HepG2 (cell line): ENCODE results near the gene SMARCA4. TPM values are rescaled to one million over a fixed set of nuclear protein-coding genes. Genes with fewer than 3 reads are reported as not detected.

Source experiments
- ATAC-seq: fragments of 200-7000 bp; cut with Tn5 transposase; 3 replicates; pipeline ENCODE4 v1.9.1; 2020; ENCODE audit warnings: mild to moderate bottlenecking, moderate library complexity
- BruUV-seq: library from RNA; stranded (reverse); fragments of 400-500 nt; replicated peaks from 2 replicates; lab custom pipeline; 2021; lab: Mats Ljungman, UMichigan
- CTCF ChIA-PET: fragments of 300-600 bp; formaldehyde crosslinking; extraction: SDS; loops from one replicate; lab custom pipeline; 2021; ENCODE audit warnings: low total read pairs, inconsistent platforms, low intra/inter-chr PET ratio; lab: Yijun Ruan, JAX
- POLR2A ChIA-PET: fragments of 350-600 bp; sonication (Branson Sonifier 250); formaldehyde crosslinking; loops from one replicate; lab custom pipeline; 2020; ENCODE audit warnings: antibody characterized with exemption, inconsistent platforms; lab: Yijun Ruan, JAX
- DNase-seq: peaks from one replicate; pipeline ENCODE4 v3.0.0-alpha.2; 2015; ENCODE audit warnings: low spot score
- FAIRE-seq: peaks from 3 replicates; lab custom pipeline; 2011; peaks lifted over from hg19 to GRCh38; lab: Jason Lieb, UNC
- H2AFZ ChIP-seq: one replicate; pipeline ENCODE4 v1.6.1; 2011; ENCODE audit warnings: low read length, inconsistent platforms
- H3K27ac ChIP-seq: fragments of 300-600 bp; 3 replicates; pipeline ENCODE4 v1.8.0; 2011; ENCODE audit warnings: mixed run types, mild to moderate bottlenecking, mixed read lengths, low read length, inconsistent platforms; ENCODE audit not compliant: insufficient read depth; ENCODE audit errors: extremely low read length
- H3K27me3 ChIP-seq, 2 experiments: fragments of 200-600 bp in 1 of 2; 2 replicates in 1 of 2; 3 replicates in 1 of 2; pipeline versions ENCODE4 v1.6.0 to v1.8.0; 2011; ENCODE audit warnings: low read length in 2 of 2, mild to moderate bottlenecking in 2 of 2, moderate library complexity in 2 of 2, inconsistent platforms in 1 of 2; ENCODE audit not compliant: insufficient read depth in 2 of 2, control insufficient read depth in 1 of 2
- H3K36me3 ChIP-seq, 2 experiments: fragments of 200-600 bp in 1 of 2; replicated peaks in 1 of 2; 2 replicates in 1 of 2; 3 replicates in 1 of 2; pipeline versions ENCODE4 v1.5.1 to v1.8.0; 2011; ENCODE audit warnings: low read length in 2 of 2, inconsistent platforms in 1 of 2; ENCODE audit not compliant: insufficient read depth in 2 of 2, control insufficient read depth in 1 of 2
- H3K4me1 ChIP-seq: 2 replicates; pipeline ENCODE4 v1.5.1; 2012; ENCODE audit warnings: low read length, inconsistent platforms; ENCODE audit not compliant: insufficient read depth
- H3K4me2 ChIP-seq: 2 replicates; pipeline ENCODE4 v1.6.0; 2011; ENCODE audit warnings: low read depth, low read length, inconsistent platforms
- H3K4me3 ChIP-seq, 3 experiments: fragments of 200-600 bp in 1 of 3; sonication (generic), shearing (Covaris generic) in 1 of 3; replicated peaks in 1 of 3; 2 replicates each; pipeline ENCODE4 v1.5.1; 2011 to 2016; ENCODE audit warnings: low read length in 3 of 3, inconsistent platforms in 2 of 3, low read depth in 2 of 3, mild to moderate bottlenecking in 2 of 3, control low read depth in 1 of 3, mixed read lengths in 1 of 3; ENCODE audit not compliant: insufficient read depth in 1 of 3
- H3K79me2 ChIP-seq: one replicate; pipeline ENCODE4 v1.6.1; 2011; ENCODE audit warnings: low read length, inconsistent platforms; ENCODE audit not compliant: insufficient read depth
- H3K9ac ChIP-seq: 2 replicates; pipeline ENCODE4 v1.6.0; 2011; ENCODE audit warnings: mild to moderate bottlenecking, low read depth, low read length, inconsistent platforms; ENCODE audit not compliant: insufficient read depth
- H3K9me3 ChIP-seq: 2 replicates; pipeline ENCODE4 v1.5.1; 2012; ENCODE audit warnings: mild to moderate bottlenecking, low read length
- H4K20me1 ChIP-seq: 2 replicates; pipeline ENCODE4 v1.6.0; 2011; ENCODE audit warnings: inconsistent platforms, mild to moderate bottlenecking, low read length, moderate library complexity; ENCODE audit not compliant: insufficient read depth
- ATF5 ChIP-seq: sonication (generic); formaldehyde crosslinking; IDR thresholded peaks from 2 replicates; pipeline ENCODE4 v1.4.0; 2020; ENCODE audit warnings: mild to moderate bottlenecking, low read depth, missing genetic modification reagents
- ZBTB26 ChIP-seq: IDR thresholded peaks from 2 replicates; pipeline ENCODE4 v1.6.1; 2016; ENCODE audit warnings: missing compliant biosample characterization, missing genetic modification reagents, borderline replicate concordance
- ZNF672 ChIP-seq: sonication (generic); formaldehyde crosslinking; IDR thresholded peaks from 2 replicates; pipeline ENCODE4 v1.8.1; 2022; ENCODE audit warnings: missing genetic modification reagents
- WGBS: methylation state at CpG from one replicate; pipeline ENCODE4 v1.1.6; 2017; ENCODE audit warnings: low lambda C conversion rate; 5-methylcytosine and 5-hydroxymethylcytosine counted together
- in situ Hi-C: cut with HindIII; loops from 2 replicates; pipeline ENCODE4 v1.10.0; 2017; ENCODE audit warnings: low pct_unique_long_range_greater_than_20kb; ENCODE audit not compliant: extremely low pct_ligation_motif_present
- intact Hi-C: fragments of 100-400 bp; cut with micrococcal nuclease; formaldehyde crosslinking; loops from one replicate; pipeline ENCODE4 v1.10.0; 2022; ENCODE audit not compliant: unreplicated experiment
- polyA plus RNA-seq, 8 experiments: library from polyadenylated mRNA; depleted of rRNA in 3 of 8; stranded (reverse) in 7 of 8; unstranded in 1 of 8; fragments of >200 nt; fragmentation: Illumina TruSeq in 4 of 8; extraction: Trizol in 4 of 8; gene quantifications; 2 replicates each; pipeline versions ENCODE4 v1.2.1 to v1.2.3, GENCODE V29; 2011 to 2016; ENCODE audit warnings: low read depth in 4 of 8, missing spikeins in 1 of 8, mixed read lengths in 1 of 8; ENCODE audit not compliant: insufficient read depth in 1 of 8
- total RNA-seq, 5 experiments: library from RNA; depleted of rRNA; stranded (reverse); fragments of >200 nt; fragmentation: Illumina TruSeq; extraction: Trizol; gene quantifications; 2 replicates each; pipeline ENCODE4 v1.2.3, GENCODE V29; 2016; ENCODE audit warnings: low read depth in 1 of 5

SMARCA4 gene
- total and polyA plus RNA-seq, 2 of the 13 experiments (the other 11 are each of a cell fraction or from before 2014, with no cell fraction given): 25.4 to 45.9 TPM

- no peak for DNase-seq
- ChIA-PET POLR2A (no interaction called here), CTCF (no interaction called here)
- Histone ChIP-seq H3K9me3 (no peaks in the 10 kb centered on the region), H3K27ac (no peak overlapping the region), H3K4me1 (peaks cover 30% of the 10 kb centered on the region), H4K20me1 (peaks cover 10% of the 10 kb centered on the region), H3K79me2 (peaks cover 65% of the 10 kb centered on the region), H3K4me2 (no peak overlapping the region), H3K4me3 (no peak overlapping the region), H3K9ac (no peak overlapping the region), H3K36me3 (peaks cover 10 to 26% of the 10 kb centered on the region in 2 experiments; a peak in 4 of 5 replicates), H3K27me3 (no peaks in the 10 kb centered on the region), H2AFZ (no peak overlapping the region)
- no TSS peak for BruUV-seq
- no peak for FAIRE-seq
- in situ Hi-C loops (no loop called here), intact Hi-C loops (no loop called here)
- no peak for ATAC-seq
- TF ChIP-seq ATF5 (CRISPR knock-in tag): no peak
- no peak for TF ChIP-seq ZNF672 (CRISPR knock-in tag)
- 94% methylated on average over 15 of the region's 15 CpGs for WGBS
Measured at GRCh38 chr19:10979951-10980381, 19.1 kb downstream of the SMARCA4 start.

GRCh38 chr19:10981252-10981895 is 20.5 kb downstream of the SMARCA4 start:
- intact Hi-C loops (no loop called here), in situ Hi-C loops (no loop called here)
- no peak overlapping the region for H3K4me2 ChIP-seq
- WGBS: 83% methylated on average over 4 of the region's 8 CpGs
- H3K79me2 ChIP-seq: peaks cover 51% of the 10 kb centered on the region
- no TSS peak for BruUV-seq
- DNase-seq: no peak
- H2AFZ ChIP-seq: no peak overlapping the region
- no peaks in the 10 kb centered on the region for H3K27me3 ChIP-seq
- TF ChIP-seq ZBTB26 (CRISPR knock-in tag): no peak
- TF ChIP-seq, all 625 proteins: peak for 0
- Histone ChIP-seq H3K9me3 (no peaks in the 10 kb centered on the region), H3K27ac (no peak overlapping the region), H4K20me1 (peaks cover 15% of the 10 kb centered on the region), H3K4me1 (peaks cover 18% of the 10 kb centered on the region), H3K4me3 (no peak overlapping the region), H3K36me3 (peaks cover 15 to 37% of the 10 kb centered on the region in 2 experiments), H3K9ac (no peak overlapping the region)
- ChIA-PET CTCF (no interaction called here), POLR2A (no interaction called here)
- FAIRE-seq: no peak
- no peak for ATAC-seq
